NCI-H2107 treated with DMSO at 0.1 percent for 48 hours (cell line): ENCODE data around the gene UBE2F.
"Not testable (repeated sequence)": the region's sequence is repeated elsewhere in the genome, so short reads cannot be mapped to it uniquely, and the experiment has no call there.

Source experiments
- DNase-seq: peaks from one replicate; lab custom pipeline; 2025; ENCODE audit not compliant: unreplicated experiment; lab: John Stamatoyannopoulos, UW

The UBE2F gene

GRCh38 chr2:237943395-237944094, 23.3 kb upstream of the UBE2F start:
- no peak for DNase-seq

- DNase-seq = no peak
Measured at GRCh38 chr2:237944302-237944701, 22.5 kb upstream of the UBE2F start.

- no peak for DNase-seq
Measured at GRCh38 chr2:237946423-237946822, 20.4 kb upstream of the UBE2F start.

- not testable (repeated sequence) for DNase-seq
Measured at GRCh38 chr2:237951354-237951753, 15.5 kb upstream of the UBE2F start.

GRCh38 chr2:237951878-237952277, 14.9 kb upstream of the UBE2F start:
- DNase-seq = no peak

- no peak for DNase-seq
Measured at GRCh38 chr2:237952851-237953250, 14.0 kb upstream of the UBE2F start.

- no peak for DNase-seq
Measured at GRCh38 chr2:237955640-237956401, 11.0 kb upstream of the UBE2F start.

- no peak for DNase-seq
Measured at GRCh38 chr2:237956402-237956736, 10.4 kb upstream of the UBE2F start.

GRCh38 chr2:237961637-237962036, 5.2 kb upstream of the UBE2F start:
- no peak for DNase-seq

- no peak for DNase-seq
Measured at GRCh38 chr2:237962432-237963084, 4.3 kb upstream of the UBE2F start.

GRCh38 chr2:237963490-237963991, 3.3 kb upstream of the UBE2F start:
- DNase-seq = not testable (repeated sequence)

GRCh38 chr2:237964194-237964577, 2.6 kb upstream of the UBE2F start:
- DNase-seq = no peak

GRCh38 chr2:237964578-237965404, 2.0 kb upstream of the UBE2F start:
- DNase-seq = no peak

GRCh38 chr2:237965844-237966243, 970 bp upstream of the UBE2F start:
- not testable (repeated sequence) for DNase-seq

- DNase-seq = no peak
Measured at GRCh38 chr2:237966250-237966564, 607 bp upstream of the UBE2F start.

- DNase-seq = no peak
Measured at GRCh38 chr2:237967463-237967951, 693 bp downstream of the UBE2F start.

GRCh38 chr2:237968048-237968862, 1.4 kb downstream of the UBE2F start:
- no peak for DNase-seq

- no peak for DNase-seq
Measured at GRCh38 chr2:237971661-237972060, 4.8 kb downstream of the UBE2F start.

- DNase-seq = no peak
Measured at GRCh38 chr2:237972211-237972610, 5.4 kb downstream of the UBE2F start.

- DNase-seq = no peak
Measured at GRCh38 chr2:237972936-237973335, 6.1 kb downstream of the UBE2F start.
